ENCODE results near the gene G6PD. TPM values are rescaled to one million over a fixed set of nuclear protein-coding genes. Genes with fewer than 3 reads are reported as not detected.

The G6PD gene
- total RNA-seq, 4 donors from 2014 or later: 31.1 to 49.6 (median 35.6) TPM

GRCh38 chrX:154482786-154483185 lies 63.9 kb downstream of the G6PD start:
- intact Hi-C loops (cut with DNase I; ENCODE audit: low total_unique reads): no loop called here
- no peak overlapping the region for H3K4me3 ChIP-seq (ENCODE audit: low read depth, poor library complexity, severe bottlenecking)
- TF ChIP-seq, protein P1, sequence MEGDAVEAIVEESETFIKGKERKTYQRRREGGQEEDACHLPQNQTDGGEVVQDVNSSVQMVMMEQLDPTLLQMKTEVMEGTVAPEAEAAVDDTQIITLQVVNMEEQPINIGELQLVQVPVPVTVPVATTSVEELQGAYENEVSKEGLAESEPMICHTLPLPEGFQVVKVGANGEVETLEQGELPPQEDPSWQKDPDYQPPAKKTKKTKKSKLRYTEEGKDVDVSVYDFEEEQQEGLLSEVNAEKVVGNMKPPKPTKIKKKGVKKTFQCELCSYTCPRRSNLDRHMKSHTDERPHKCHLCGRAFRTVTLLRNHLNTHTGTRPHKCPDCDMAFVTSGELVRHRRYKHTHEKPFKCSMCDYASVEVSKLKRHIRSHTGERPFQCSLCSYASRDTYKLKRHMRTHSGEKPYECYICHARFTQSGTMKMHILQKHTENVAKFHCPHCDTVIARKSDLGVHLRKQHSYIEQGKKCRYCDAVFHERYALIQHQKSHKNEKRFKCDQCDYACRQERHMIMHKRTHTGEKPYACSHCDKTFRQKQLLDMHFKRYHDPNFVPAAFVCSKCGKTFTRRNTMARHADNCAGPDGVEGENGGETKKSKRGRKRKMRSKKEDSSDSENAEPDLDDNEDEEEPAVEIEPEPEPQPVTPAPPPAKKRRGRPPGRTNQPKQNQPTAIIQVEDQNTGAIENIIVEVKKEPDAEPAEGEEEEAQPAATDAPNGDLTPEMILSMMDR (IDR thresholded peaks at IDR 0.05): no peak
- TF ChIP-seq POLR2A (IDR thresholded peaks at IDR 0.05): no peak
- 70% methylated on average over 7 of the region's 7 CpGs; no CpG with 5 or more reads in 1 of the 2 donors for WGBS, 2 donors
- DNase-seq (ENCODE audit: low spot score in 2 of 2): no peak

GRCh38 chrX:154481911-154482601 lies 64.6 kb downstream of the G6PD start:
- intact Hi-C loops (cut with DNase I; ENCODE audit: low total_unique reads): no loop called here
- 64 to 72% methylated on average over 12 to 14 of the region's 14 CpGs for WGBS, 2 donors
- no peak for TF ChIP-seq POLR2A (IDR thresholded peaks at IDR 0.05)
- DNase-seq (ENCODE audit: low spot score in 2 of 2): no peak
- no peak overlapping the region for H3K4me3 ChIP-seq (ENCODE audit: low read depth, poor library complexity, severe bottlenecking)

Other genes starting within 250 kb of the G6PD start
- gene FLNA, start 172.2 kb downstream of the G6PD start, total RNA-seq: 100 to 1,000 TPM; 278 to 636 (median 365) TPM
- gene EMD, start 167.6 kb downstream of the G6PD start, total RNA-seq: 10 to 100 TPM; 43.4 to 67.0 (median 52.1) TPM
- 1,000 to 10,000 TPM; 3,266 to 8,500 (median 5,564) TPM for gene RPL10, start 148.5 kb downstream of the G6PD start, total RNA-seq
- 10 to 100 TPM; 10.5 to 28.5 (median 16.9) TPM for gene DNASE1L1, start 137.6 kb downstream of the G6PD start, total RNA-seq
- gene TAFAZZIN, start 135.3 kb downstream of the G6PD start, total RNA-seq: 10 to 100 TPM; 34.1 to 89.6 (median 49.0) TPM
- 10 to 100 TPM; 71.0 to 93.5 (median 78.4) TPM for gene ATP6AP1, start 118.2 kb downstream of the G6PD start, total RNA-seq
- 10 to 100 TPM; 50.5 to 83.5 (median 61.5) TPM for gene GDI1, start 109.7 kb downstream of the G6PD start, total RNA-seq
- gene FAM50A, start 102.7 kb downstream of the G6PD start, total RNA-seq: 10 to 100 TPM; 18.9 to 37.0 (median 22.7) TPM
- gene PLXNA3, start 88.6 kb downstream of the G6PD start, total RNA-seq: 10 to 100 TPM; 10.2 to 30.2 (median 13.5) TPM
- gene LAGE3, start 67.6 kb downstream of the G6PD start, total RNA-seq: 10 to 100 TPM; 22.9 to 50.0 (median 28.5) TPM
- gene UBL4A, start 60.2 kb downstream of the G6PD start, total RNA-seq: 10 to 100 TPM; 33.7 to 57.0 (median 50.7) TPM
- 10 to 100 TPM; 53.4 to 67.3 (median 57.4) TPM for gene SLC10A3, start 56.2 kb downstream of the G6PD start, total RNA-seq
- 10 to 100 TPM; 42.5 to 61.7 (median 47.2) TPM for gene FAM3A, start 30.6 kb downstream of the G6PD start, total RNA-seq
- gene IKBKG, start 774 bp upstream of the G6PD start, total RNA-seq: 10 to 100 TPM; 14.1 to 62.5 (median 22.1) TPM
- not detected for gene CTAG1A, start 38.3 kb upstream of the G6PD start, total RNA-seq
- gene CTAG1B, start 72.4 kb upstream of the G6PD start, total RNA-seq: not detected
- not detected for gene CTAG2, start 106.7 kb upstream of the G6PD start, total RNA-seq
- 1 to 10 TPM in 3 of 4 donors, under 1 TPM in 1; 0.30 to 1.8 (median 1.4) TPM for gene GAB3, start 204.2 kb upstream of the G6PD start, total RNA-seq
- gene DKC1, start 216.0 kb upstream of the G6PD start, total RNA-seq: 10 to 100 TPM; 25.8 to 33.9 (median 29.3) TPM

Measured in lower leg skin (tissue), 4 donors.